H9 (cell line): ENCODE measurements around the gene LILRA6. TPM values are rescaled to one million over a fixed set of nuclear protein-coding genes. Genes with fewer than 3 reads are reported as not detected.

ENCODE experiments used
- DNase-seq: peaks from one replicate; pipeline ENCODE4 v3.0.0-alpha.2; 2017
- H2AFZ ChIP-seq: one replicate; pipeline ENCODE4 v1.6.1; 2013; ENCODE audit warnings: mild to moderate bottlenecking, low read length, control low read depth, moderate library complexity
- H2AK5ac ChIP-seq: 2 replicates; pipeline ENCODE4 v1.6.1; 2013; ENCODE audit warnings: low read length, control low read depth, mixed read lengths; ENCODE audit not compliant: insufficient read length
- H2BK120ac ChIP-seq: one replicate; pipeline ENCODE4 v1.6.1; 2013; ENCODE audit warnings: low read depth, mild to moderate bottlenecking, low read length, control low read depth, inconsistent platforms; ENCODE audit not compliant: poor library complexity, severe bottlenecking
- H2BK12ac ChIP-seq: 2 replicates; pipeline ENCODE4 v1.6.1; 2013; ENCODE audit warnings: low read length, control low read depth, mixed read lengths, low read depth; ENCODE audit not compliant: insufficient read length
- H2BK15ac ChIP-seq: 2 replicates; pipeline ENCODE4 v1.6.1; 2013; ENCODE audit warnings: low read depth, low read length, control low read depth
- H2BK20ac ChIP-seq: one replicate; pipeline ENCODE4 v1.6.1; 2013; ENCODE audit warnings: low read depth, mild to moderate bottlenecking, low read length, control low read depth, inconsistent platforms; ENCODE audit not compliant: poor library complexity, severe bottlenecking
- H2BK5ac ChIP-seq: 2 replicates; pipeline ENCODE4 v1.6.1; 2013; ENCODE audit warnings: low read length, control low read depth, mixed read lengths; ENCODE audit not compliant: insufficient read length
- H3K14ac ChIP-seq: 2 replicates; pipeline ENCODE4 v1.6.1; 2013; ENCODE audit warnings: low read length, control low read depth; ENCODE audit not compliant: insufficient read depth
- H3K18ac ChIP-seq: 2 replicates; pipeline ENCODE4 v1.6.1; 2013; ENCODE audit warnings: low read depth, mild to moderate bottlenecking, mixed read lengths, low read length, control low read depth; ENCODE audit not compliant: insufficient read length
- H3K23ac ChIP-seq: 2 replicates; pipeline ENCODE4 v1.6.1; 2013; ENCODE audit warnings: low read length, control low read depth, mixed read lengths, low read depth; ENCODE audit not compliant: insufficient read length
- H3K23me2 ChIP-seq: 2 replicates; pipeline ENCODE4 v1.6.1; 2013; ENCODE audit warnings: low read depth, mild to moderate bottlenecking, mixed read lengths, low read length, control low read depth; ENCODE audit not compliant: insufficient read length, poor library complexity, severe bottlenecking
- H3K27ac ChIP-seq: 2 replicates; pipeline ENCODE4 v1.5.1; 2013; ENCODE audit warnings: low read length, control low read depth, mixed read lengths, low read depth; ENCODE audit not compliant: insufficient read length
- H3K27me3 ChIP-seq: 2 replicates; pipeline ENCODE4 v1.6.1; 2013; ENCODE audit warnings: low read length, control low read depth, inconsistent platforms; ENCODE audit not compliant: insufficient read depth
- H3K4ac ChIP-seq: 2 replicates; pipeline ENCODE4 v1.6.1; 2013; ENCODE audit warnings: low read depth, mild to moderate bottlenecking, control low read depth, inconsistent platforms, low read length, moderate library complexity
- H3K4me1 ChIP-seq: 2 replicates; pipeline ENCODE4 v1.6.1; 2013; ENCODE audit warnings: low read length, control low read depth, inconsistent platforms; ENCODE audit not compliant: insufficient read depth
- H3K4me2 ChIP-seq: 2 replicates; pipeline ENCODE4 v1.6.1; 2013; ENCODE audit warnings: low read length, control low read depth, mixed read lengths; ENCODE audit not compliant: insufficient read length, insufficient read depth
- H3K56ac ChIP-seq: 2 replicates; pipeline ENCODE4 v1.6.1; 2013; ENCODE audit warnings: low read depth, mild to moderate bottlenecking, mixed read lengths, low read length, control low read depth; ENCODE audit not compliant: insufficient read length
- H3K79me1 ChIP-seq: 2 replicates; pipeline ENCODE4 v1.6.1; 2013; ENCODE audit warnings: low read depth, mild to moderate bottlenecking, moderate library complexity, low read length, control low read depth, inconsistent platforms; ENCODE audit not compliant: insufficient read depth, poor library complexity, severe bottlenecking
- H3K79me2 ChIP-seq: 2 replicates; pipeline ENCODE4 v1.6.1; 2013; ENCODE audit warnings: low read length, control low read depth, inconsistent platforms; ENCODE audit not compliant: insufficient read depth
- H3K9ac ChIP-seq: 2 replicates; pipeline ENCODE4 v1.6.1; 2013; ENCODE audit warnings: low read length, control low read depth, mixed read lengths; ENCODE audit not compliant: insufficient read length; ENCODE audit errors: extremely low read depth
- H3K9me3 ChIP-seq: one replicate; pipeline ENCODE4 v1.6.1; 2013; ENCODE audit warnings: low read depth, low read length, inconsistent platforms; ENCODE audit not compliant: control insufficient read depth
- H3T11ph ChIP-seq: one replicate; pipeline ENCODE4 v1.6.1; 2013; ENCODE audit warnings: mild to moderate bottlenecking, low read length, control low read depth, inconsistent platforms
- H4K20me1 ChIP-seq: one replicate; pipeline ENCODE4 v1.6.1; 2013; ENCODE audit not compliant: control insufficient read depth, insufficient read length, insufficient read depth
- H4K5ac ChIP-seq: 2 replicates; pipeline ENCODE4 v1.6.1; 2013; ENCODE audit warnings: low read depth, mild to moderate bottlenecking, mixed read lengths, low read length, control low read depth; ENCODE audit not compliant: insufficient read length
- H4K8ac ChIP-seq: replicated peaks from 2 replicates; pipeline ENCODE4 v1.6.1; 2013; ENCODE audit warnings: low read length, control low read depth, mixed read lengths, low read depth; ENCODE audit not compliant: insufficient read length
- H4K91ac ChIP-seq: 2 replicates; pipeline ENCODE4 v1.6.1; 2013; ENCODE audit warnings: low read depth, mild to moderate bottlenecking, moderate library complexity, mixed read lengths, low read length, control low read depth; ENCODE audit not compliant: insufficient read length
- H3K27ac Mint-ChIP-seq, 3 experiments: 2 replicates in 2 of 3; 3 replicates in 1 of 3; pipeline ENCODE4 v1.8.0; 2020 to 2021; ENCODE audit warnings: mixed read lengths in 3 of 3, mild to moderate bottlenecking in 1 of 3, moderate library complexity in 1 of 3
- H3K27me3 Mint-ChIP-seq: 2 replicates; pipeline ENCODE4 v1.8.0; 2021; ENCODE audit warnings: low read depth, mild to moderate bottlenecking, moderate library complexity, mixed read lengths
- H3K36me3 Mint-ChIP-seq, 3 experiments: 2 replicates in 2 of 3; 3 replicates in 1 of 3; pipeline ENCODE4 v1.8.0; 2020 to 2021; ENCODE audit warnings: low read depth in 3 of 3, mixed read lengths in 3 of 3; ENCODE audit not compliant: insufficient read depth in 1 of 3
- H3K4me1 Mint-ChIP-seq, 2 experiments: 2 replicates each; pipeline ENCODE4 v1.8.0; 2020; ENCODE audit warnings: mixed read lengths in 2 of 2
- H3K4me3 Mint-ChIP-seq, 2 experiments: 2 replicates in 1 of 2; 3 replicates in 1 of 2; pipeline ENCODE4 v1.8.0; 2020 to 2021; ENCODE audit warnings: mild to moderate bottlenecking in 2 of 2, mixed read lengths in 2 of 2, moderate library complexity in 1 of 2
- H3K9me3 Mint-ChIP-seq, 2 experiments: 2 replicates in 1 of 2; 3 replicates in 1 of 2; pipeline ENCODE4 v1.8.0; 2020; ENCODE audit warnings: mild to moderate bottlenecking in 2 of 2, mixed read lengths in 2 of 2, moderate library complexity in 1 of 2
- WGBS: extraction: QIAGEN DNeasy Blood & Tissue Kit; methylation state at CpG from one replicate; pipeline ENCODE4 v1.1.7; 2013; ENCODE audit warnings: missing lambda C conversion rate, low lambda C conversion rate, mixed read lengths; ENCODE audit not compliant: insufficient read length; ENCODE audit errors: extremely low coverage; 5-methylcytosine and 5-hydroxymethylcytosine counted together
- total RNA-seq: library from RNA; stranded (reverse); gene quantifications from 2 replicates; pipeline ENCODE4 v1.2.1, GENCODE V29; 2021
- TF ChIP-seq, protein P1 (sequence below): fragments of 200-600 bp; sonication (generic); conservative IDR thresholded peaks from 3 replicates; pipeline ENCODE4 v1.8.0; 2021; ENCODE audit warnings: antibody characterized with exemption, mild to moderate bottlenecking

LILRA6 gene
- total RNA-seq, 1 experiment from 2014 or later, result not detected

DNA sequence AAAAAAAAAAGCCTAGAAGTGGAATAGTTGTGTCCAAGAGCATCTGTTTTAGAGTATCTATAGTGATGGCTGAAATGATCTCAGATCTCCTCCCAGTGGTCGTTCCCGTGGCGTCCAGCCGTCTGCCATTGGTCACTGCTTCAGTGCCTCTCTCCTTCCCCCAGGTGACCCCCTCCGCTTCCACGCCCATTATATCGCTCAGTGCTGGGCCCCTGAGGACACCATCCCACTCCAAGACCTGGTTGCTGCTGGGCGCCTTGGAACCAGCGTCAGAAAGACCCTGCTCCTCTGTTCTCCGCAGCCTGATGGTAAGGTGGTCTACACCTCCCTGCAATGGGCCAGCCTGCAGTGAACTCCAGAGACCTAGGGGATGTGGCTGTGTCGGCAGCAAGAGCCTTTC is 49.6 kb downstream of the LILRA6 start:
- Histone ChIP-seq H4K5ac (no peak overlapping the region), H3K79me2 (no peaks in the 10 kb centered on the region), H2AFZ (no peak overlapping the region), H2BK5ac (no peak overlapping the region), H2BK12ac (no peak overlapping the region), H3K27me3 (no peaks in the 10 kb centered on the region), H2AK5ac (no peak overlapping the region), H4K91ac (no peak overlapping the region), H3K27ac (no peak overlapping the region), H3K23me2 (peaks cover 11% of the 10 kb centered on the region), H3K79me1 (no peaks in the 10 kb centered on the region), H4K20me1 (peaks cover 3% of the 10 kb centered on the region), H2BK120ac (no peak overlapping the region), H3K56ac (no peak overlapping the region), H4K8ac (no peak overlapping the region), H3K4me1 (peaks cover 3% of the 10 kb centered on the region; the same call in 1 of the 2 replicates), H3K4ac (no peak overlapping the region), H3K18ac (no peak overlapping the region), H2BK20ac (no peak overlapping the region), H3K9ac (no peak overlapping the region), H3K4me2 (no peak overlapping the region), H3T11ph (no peak overlapping the region), H3K14ac (no peak overlapping the region), H3K9me3 (no peaks in the 10 kb centered on the region), H2BK15ac (no peak overlapping the region), H3K23ac (no peak overlapping the region)
- WGBS, result no CpG with 5 or more reads among the region's 11 CpGs
- TF ChIP-seq, protein P1, sequence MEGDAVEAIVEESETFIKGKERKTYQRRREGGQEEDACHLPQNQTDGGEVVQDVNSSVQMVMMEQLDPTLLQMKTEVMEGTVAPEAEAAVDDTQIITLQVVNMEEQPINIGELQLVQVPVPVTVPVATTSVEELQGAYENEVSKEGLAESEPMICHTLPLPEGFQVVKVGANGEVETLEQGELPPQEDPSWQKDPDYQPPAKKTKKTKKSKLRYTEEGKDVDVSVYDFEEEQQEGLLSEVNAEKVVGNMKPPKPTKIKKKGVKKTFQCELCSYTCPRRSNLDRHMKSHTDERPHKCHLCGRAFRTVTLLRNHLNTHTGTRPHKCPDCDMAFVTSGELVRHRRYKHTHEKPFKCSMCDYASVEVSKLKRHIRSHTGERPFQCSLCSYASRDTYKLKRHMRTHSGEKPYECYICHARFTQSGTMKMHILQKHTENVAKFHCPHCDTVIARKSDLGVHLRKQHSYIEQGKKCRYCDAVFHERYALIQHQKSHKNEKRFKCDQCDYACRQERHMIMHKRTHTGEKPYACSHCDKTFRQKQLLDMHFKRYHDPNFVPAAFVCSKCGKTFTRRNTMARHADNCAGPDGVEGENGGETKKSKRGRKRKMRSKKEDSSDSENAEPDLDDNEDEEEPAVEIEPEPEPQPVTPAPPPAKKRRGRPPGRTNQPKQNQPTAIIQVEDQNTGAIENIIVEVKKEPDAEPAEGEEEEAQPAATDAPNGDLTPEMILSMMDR, result no peak
- peaks cover 10 to 18% of the 10 kb centered on the region in 2 experiments for H3K4me1 Mint-ChIP-seq
- no peak for DNase-seq
- no peak overlapping the region for H3K27ac Mint-ChIP-seq
- H3K4me3 Mint-ChIP-seq, result peak overlapping the region; percentile 41 to 93
- H3K9me3 Mint-ChIP-seq, result no peaks in the 10 kb centered on the region
- no peaks in the 10 kb centered on the region; the same call in 1 of the 2 replicates for H3K27me3 Mint-ChIP-seq
- H3K36me3 Mint-ChIP-seq, result peaks cover 20 to 49% (median 44%) of the 10 kb centered on the region in 3 experiments; a peak in 6 of 7 replicates
